DMS114 treated with DMSO at 0.1 percent for 48 hours (cell line): ENCODE measurements around the gene OBSCN.
"Not testable (repeated sequence)": the region's sequence is repeated elsewhere in the genome, so short reads cannot be mapped to it uniquely, and the experiment has no call there.

Experiments
- DNase-seq: peaks from one replicate; lab custom pipeline; 2025; ENCODE audit not compliant: unreplicated experiment; lab: John Stamatoyannopoulos, UW

The OBSCN gene

DNA sequence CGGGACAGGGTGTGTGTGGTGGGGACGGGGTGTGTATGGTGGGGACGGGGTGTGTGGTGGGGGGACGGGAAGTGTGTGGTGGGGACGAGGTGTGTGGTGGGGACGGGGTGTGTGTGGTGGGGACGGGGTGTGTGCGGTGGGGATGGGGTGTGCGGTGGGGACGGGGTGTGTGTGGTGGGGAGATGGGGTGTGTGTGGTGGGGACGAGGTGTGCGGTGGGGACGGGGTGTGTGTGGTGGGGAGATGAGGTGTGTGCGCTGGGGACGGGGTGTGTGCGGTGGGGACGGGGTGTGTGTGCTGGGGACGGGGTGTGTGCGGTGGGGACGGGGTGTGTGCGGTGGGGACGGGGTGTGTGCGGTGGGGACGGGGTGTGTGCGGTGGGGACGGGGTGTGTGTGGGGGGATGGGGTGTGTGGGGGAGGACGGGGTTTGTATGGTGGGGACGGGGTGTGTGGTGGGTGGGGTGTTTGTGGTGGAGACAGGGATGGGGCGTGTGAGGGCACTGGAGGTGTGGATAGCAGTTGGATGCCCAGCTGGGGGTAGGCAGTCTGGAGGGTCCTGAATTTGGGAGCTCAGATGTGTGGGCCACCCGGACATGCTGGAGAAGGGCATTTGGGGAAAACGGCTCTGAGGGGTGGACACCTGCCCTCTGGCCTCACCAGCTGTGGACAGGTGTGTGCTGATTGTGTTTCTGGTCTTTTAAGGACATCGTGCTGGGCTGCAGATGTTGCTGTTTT, 25.4 kb upstream of the OBSCN start:
- no peak for DNase-seq

DNA sequence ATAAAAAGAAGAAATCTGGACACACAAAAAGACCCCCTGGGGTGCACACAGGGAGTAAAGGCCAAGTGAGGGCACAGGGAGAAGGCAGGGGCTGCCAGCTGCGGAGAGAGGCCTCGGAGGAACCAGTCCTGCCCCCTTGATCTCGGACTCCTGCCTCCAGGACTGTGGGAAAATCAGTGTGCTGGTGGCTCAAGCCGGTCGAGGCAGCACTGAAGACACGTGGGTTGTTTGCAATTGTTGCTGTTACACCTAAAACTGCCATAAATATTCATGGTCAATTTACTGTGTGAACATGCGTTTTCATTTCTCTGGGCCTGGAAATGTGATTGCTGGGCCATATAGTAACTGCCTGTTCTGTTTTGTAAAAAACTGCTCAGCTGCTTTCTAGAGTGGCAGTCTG, 23.7 kb upstream of the OBSCN start:
- no peak for DNase-seq

DNA sequence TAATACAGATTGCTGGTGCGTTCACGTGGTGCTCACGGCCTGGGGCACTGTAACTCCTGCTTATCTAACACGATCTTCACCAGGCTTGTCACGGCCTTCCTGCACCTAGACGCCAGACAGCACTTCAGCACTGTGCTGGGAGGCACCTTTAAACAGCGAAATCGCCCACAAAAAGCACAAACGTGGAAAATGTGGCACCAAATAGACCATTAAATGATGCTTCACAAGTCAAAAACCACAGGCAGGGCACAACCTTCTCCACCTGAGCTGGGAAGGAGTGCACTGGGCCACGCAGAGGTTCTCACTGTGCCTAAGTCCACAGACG, 22.2 kb upstream of the OBSCN start:
- no peak for DNase-seq

DNA sequence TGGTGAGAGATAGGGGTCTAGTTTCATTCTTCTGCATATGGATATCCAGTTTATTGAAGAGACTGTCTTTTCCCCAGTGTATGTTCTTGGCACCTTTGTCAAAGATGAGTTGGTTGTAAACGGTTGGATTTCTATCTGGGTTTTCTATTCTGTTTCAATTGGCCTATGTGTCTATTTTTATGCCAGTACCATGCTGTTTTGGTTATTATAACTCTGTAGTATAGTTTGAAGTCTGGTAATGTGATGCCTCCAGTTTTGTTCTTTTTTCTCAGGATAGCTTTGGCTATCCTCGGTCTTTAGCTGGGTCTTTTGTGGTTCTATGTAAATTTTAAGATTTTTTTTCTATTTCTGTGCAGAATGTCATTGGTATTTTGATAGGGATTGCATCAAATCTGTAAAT, 19.6 kb upstream of the OBSCN start:
- not testable (repeated sequence) for DNase-seq

DNA sequence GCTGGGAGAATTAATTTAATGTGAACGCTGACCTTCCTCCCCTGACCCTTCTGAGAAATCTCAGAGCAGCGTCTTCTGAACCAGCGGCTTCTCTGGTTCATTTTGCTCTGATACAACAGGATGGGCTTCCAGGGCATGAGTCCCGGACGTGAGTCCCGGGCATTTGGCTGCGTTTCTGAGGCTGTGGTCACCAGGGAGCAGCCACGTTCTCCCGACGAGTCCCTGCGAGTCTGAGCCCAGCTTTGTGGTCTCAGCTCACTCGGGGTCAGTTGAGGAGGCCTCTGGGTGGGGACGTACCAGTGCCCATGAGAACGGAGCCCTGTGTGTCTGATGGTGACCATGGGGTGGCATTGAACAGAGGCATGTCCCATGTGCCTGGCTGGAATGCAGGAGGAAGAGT, 17.7 kb upstream of the OBSCN start:
- DNase-seq = no peak

DNA sequence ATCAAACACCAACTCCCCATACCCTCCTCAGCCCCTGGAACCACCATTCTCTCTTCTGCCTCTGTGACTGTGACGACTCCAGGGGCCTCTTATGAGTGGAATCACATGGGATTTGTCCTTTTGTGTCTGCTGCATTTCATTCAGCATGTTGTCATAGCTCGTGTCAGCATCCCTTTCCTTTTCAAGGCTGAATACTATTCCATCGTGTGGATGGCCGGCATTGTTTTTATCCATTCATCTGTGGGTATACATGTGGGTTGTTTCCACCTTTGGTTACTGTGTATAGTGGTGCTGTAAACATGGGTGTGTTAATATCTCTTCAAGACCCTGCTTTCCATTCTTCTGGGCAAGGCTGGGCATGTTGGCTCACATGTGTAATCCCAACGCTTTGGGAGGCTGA, 17.1 kb upstream of the OBSCN start:
- no peak for DNase-seq

DNA sequence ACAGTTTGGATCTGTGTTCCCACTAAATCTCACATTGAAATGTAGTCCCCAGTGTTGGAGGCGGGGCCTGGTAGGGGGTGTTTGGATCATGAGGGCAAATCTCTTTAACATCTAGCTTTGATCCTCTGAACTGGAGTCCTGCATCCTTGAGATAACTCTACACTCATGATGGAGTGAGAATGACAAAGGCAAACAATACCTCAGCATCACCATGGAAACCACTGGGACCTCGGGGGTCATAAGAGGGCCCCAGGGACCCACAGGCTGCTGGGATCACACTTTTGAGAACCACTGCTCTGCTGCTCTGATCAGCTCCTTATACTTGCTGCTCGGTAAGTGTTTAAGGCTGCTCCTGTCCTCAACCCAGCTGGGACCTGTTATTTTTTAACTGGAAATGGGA, 13.4 kb upstream of the OBSCN start:
- no peak for DNase-seq

DNA sequence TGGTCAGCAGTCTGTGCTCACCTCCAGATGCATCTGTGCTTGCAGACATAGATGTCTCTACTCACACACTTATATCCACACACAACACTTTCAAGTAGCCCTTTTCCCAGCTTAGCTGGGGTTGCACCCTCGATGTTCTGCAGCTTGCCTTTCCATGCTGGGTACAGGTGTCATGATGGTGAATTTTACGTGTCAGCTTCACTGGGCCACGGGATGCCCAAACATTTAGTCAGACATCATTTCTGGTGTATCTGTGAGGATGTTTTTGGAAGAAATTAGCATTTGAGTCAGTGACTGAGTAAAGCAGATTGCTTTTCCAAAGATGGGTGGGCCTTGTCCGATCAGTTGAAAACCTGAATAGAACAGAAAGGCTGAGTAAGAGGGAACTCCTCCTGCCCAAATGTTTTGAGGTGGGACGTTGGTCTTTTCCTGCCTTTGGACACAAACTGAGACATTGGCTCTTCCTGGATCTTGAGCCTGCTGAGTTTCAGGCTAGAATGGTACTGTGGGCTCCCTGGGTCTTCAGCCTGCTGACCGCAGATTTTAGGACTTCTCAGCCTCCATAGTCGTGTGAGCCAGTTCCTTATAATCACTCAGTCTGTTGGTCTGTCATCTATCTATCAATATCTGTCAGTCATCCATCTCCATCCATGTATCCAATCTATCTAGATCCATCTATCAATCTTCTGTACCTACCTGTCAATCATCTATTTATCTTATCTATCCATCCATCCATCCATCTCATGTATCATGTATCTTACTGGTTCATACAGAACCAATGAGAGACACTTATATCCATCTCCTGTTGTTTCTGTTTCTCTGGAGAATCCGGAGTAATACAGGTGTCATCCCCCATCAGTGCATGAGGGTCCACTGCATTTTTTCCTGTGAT, 12.7 kb upstream of the OBSCN start:
- DNase-seq = no peak

DNA sequence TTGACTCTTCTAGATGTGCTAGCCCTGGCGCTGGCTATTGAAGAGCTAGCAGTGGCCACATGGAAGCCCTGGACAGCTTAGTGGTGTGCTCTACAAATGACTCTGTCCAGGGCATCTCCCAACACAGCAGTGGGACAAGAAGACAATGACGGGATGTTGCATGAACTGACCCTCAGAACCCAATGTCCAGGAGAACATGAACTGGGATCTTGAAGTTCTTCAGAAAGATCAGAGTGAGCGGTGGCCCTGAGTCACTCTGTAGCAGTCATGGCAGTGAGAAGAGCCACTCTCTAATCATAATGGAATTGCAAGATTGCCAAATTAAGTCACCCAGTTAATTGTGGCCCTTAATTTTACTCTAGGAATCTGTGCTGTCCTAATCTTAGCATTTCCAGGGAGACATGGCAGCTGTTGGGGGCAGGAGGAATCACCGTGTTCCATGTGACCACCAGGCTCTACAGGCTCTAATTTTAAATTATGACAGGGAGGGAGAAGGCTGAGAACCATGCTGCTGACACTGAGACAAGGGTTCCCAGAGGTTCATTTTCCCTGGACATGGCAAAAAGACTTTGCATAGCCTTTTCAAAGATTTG, 10.2 kb upstream of the OBSCN start:
- DNase-seq = no peak

DNA sequence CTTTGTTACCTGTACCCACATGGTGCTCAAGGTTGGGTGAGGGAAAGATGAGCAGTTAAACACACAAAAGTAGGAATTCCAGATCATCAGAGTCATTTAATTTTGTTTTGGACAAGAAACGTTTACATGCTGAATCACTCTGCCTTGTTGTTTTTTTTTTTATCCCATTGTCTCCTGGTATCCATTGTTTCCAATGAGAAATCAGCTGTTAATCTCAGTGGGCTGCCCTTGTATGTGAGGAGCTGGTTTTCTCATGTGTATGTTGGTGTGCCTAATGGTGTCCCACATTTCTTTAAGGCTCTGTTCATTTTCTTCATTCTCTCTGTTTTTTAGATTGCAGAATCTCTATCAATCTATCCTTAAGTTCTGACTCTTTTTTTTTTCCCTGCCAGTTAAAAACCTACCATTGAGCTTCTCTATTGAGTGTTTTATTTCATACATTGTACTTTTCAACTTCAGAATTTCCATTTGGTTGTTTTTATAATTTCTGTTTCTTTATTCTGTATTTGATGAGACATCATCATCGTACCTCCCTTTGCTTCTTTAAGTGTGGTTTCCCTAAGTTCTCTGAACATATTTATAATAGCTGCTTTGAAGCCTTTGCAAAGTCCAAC, 8.8 kb upstream of the OBSCN start:
- no peak for DNase-seq

DNA sequence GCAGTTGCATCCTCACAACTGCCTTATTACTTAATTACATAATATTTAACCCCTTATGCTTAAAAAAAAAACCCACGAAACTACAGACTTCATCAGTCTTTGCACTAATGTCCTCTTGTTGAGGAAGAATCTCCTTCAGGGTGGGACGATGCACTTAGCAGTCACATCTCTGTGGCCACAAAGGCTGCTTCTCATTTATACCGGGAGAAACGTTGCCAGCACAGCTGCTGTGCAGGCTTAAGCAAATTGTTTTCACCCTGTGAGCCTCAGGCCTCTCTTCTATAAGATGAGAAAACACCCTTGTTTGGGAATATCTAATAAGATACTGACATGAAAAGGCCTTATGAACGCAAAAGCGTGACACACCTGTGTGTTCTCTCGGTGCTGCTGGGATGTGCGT, 2.9 kb upstream of the OBSCN start:
- no peak for DNase-seq

DNA sequence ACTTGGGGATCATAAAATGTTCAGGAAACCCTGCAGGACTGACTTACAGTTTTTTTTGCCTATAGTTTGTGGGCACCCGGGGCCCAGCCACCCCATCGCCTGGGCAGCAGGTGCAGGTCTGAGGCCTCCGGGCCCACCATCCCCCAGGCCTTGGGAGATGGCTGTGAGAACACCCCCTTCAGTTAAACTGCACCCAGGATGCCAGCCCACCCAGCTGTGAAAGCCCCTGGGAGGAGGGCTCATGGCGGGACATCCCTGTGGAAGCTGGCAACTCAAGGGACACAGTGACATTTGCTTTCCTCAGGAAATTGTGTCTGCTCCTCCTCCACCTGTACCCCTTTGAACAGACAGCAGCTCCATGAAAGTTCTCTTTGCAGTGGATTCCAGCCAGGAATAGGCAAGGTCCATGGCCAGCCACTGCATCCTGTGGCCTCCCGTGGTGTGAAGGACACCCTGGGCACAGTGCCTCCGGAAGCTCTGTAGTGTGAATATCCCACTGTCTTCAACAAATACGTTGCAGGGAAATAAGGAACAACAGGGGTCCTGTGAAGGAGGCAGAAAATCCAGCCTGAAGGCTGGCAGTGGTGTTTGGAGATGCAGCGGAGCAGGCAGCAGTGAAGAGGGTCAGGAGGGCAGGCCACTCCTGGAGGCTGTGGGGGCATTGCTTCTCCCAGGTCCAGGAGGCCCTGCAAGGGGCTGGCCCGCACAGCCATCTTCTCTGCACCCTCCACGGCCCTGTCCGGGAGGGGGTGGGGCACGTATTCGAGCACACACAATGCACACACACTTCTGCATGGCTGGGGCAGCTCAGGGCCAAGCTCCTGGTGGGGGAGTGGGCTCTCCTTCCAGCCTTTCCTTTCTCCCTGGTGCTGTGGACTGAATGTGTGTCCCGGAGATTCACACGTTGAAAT, 2.1 kb upstream of the OBSCN start:
- no peak for DNase-seq

DNA sequence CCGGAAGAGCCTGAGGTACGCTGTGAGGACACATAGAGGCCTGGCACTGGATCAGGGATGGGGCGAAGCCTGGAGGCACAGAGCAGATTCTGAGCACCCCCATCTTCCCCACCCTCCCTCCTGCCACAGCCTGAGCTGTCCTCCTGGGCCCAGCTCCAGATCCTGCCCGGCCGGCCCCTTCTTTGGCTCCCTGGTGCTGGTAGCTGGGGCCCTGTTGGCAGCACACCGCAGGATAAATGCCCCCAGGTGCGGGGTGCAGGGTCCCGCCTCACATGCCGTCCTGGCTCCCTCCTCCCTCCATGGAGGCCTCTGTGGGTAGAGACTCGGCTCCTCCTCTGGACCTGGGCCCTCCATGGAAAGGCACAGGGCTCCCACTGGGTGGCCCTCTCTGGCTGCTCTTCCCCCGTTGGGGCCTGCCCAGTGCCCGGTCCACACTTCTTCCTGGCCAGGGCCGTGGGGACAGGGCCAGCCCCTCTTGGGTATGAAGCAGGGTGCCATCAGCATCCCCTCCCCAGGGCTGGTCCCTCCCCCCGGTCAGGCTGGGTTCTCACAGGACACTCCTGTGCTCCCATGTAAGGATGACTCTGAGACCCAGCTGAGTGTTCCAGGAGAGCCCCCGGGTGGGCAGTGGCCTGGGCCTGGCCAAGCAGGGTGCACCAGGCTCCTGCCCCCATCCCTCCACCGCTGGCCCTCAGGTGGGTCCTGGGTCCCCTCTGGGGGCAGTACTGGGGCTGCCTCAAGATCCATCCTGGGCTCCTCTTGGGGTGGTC, 1.1 kb upstream of the OBSCN start:
- no peak for DNase-seq

DNA sequence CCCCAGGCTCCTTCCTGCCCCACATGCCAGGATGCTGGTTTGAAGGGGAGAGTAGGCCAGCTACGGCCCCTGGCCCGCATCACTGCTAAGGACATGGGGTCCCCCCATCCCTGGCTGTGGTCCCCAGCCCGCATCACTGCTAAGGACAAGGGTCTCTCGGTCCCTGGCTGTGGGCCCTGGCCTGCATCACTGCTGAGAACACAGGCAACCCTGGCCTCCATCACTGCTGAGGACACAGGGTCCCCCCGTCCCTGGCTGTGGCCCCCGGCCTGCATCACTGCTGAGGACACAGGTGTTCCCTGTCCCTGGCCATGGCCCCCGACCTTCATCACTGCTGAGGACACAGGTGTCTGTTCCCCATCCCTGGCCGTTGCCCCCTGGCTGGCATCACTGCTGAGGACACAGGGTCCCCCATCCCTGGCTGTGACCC, 448 bp upstream of the OBSCN start:
- DNase-seq = no peak

DNA sequence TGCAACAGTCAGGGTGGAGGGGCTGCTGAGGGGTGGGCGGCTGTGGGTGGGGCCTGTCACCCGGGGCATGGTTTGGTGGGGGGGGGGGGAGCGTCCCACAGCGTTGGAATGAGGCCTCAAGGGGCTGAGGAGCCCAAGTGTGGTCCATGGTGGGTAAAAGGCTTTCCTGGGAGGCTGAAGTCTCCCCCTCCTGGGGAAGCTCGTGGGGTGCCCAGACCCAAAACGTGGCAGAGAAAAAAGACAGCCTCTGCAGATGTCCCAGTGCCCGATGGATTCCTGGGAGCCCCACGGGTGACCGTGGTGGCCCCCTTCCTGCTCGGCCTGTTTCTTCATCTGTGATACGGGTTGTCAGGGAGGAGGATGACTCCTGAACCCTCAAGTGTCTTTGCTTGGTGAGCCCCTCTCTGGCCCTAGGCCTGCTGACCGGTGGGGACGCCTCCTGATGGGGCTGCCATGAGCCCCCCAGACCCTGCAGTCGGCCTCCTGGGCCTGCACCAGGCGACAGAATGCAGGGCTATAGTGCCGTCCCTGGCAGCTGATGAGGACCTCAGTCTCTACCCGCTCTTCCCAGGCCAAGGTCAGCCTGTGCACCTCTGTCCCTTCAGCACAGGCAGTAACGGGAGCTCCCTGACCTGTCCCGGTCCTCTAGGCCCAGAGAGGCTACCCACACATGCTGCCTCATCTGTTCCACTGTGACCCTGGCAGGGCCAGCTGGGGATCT, 1.1 kb downstream of the OBSCN start:
- no peak for DNase-seq

DNA sequence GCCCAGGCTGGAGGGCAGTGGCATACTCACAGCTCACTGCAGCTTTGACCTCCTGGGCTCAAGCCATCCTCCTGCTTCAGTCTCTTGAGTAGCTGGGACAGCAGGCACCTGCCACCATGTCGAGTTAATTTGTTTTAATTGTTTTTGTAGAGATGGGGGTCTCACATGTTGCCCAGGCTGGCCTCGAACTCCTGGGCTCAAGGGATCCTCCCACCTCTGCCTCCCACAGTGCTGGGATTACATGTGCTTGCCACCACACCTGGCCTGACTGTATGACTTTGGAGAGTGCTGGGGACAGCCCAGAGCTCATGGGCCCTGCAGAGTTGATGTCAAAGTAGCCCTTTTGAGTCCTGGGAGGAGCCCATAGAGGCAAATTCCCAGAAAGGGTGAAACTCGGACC, 1.8 kb downstream of the OBSCN start:
- no peak for DNase-seq

DNA sequence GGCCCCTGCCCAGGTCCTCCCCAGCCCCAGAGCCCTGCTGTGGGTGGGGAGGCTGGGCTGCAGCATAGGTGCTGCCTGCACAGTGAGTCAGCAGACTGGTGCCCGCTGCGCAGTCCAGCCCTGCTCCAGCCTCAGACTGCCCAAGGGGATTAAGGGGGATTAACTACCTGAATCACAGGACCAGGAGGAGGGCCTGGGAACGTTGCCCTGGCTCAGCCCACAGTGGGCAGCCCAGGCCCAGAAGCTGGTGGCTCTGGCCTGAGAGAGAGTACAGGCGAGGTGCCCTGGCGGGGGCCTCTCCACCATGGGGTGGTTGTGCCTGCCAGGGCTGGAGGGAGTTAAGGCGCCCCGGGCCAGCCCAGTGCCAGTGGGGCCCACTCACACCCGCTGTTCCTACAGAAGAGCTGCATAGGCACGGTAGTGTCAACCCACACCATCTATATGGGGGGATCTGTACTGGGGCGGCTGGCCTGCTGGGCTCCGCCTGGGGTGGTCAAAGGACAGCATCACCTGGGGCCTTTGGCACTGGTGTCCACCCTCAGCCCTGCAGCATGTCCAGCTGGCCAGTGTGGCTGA, 2.3 kb downstream of the OBSCN start:
- DNase-seq = no peak

DNA sequence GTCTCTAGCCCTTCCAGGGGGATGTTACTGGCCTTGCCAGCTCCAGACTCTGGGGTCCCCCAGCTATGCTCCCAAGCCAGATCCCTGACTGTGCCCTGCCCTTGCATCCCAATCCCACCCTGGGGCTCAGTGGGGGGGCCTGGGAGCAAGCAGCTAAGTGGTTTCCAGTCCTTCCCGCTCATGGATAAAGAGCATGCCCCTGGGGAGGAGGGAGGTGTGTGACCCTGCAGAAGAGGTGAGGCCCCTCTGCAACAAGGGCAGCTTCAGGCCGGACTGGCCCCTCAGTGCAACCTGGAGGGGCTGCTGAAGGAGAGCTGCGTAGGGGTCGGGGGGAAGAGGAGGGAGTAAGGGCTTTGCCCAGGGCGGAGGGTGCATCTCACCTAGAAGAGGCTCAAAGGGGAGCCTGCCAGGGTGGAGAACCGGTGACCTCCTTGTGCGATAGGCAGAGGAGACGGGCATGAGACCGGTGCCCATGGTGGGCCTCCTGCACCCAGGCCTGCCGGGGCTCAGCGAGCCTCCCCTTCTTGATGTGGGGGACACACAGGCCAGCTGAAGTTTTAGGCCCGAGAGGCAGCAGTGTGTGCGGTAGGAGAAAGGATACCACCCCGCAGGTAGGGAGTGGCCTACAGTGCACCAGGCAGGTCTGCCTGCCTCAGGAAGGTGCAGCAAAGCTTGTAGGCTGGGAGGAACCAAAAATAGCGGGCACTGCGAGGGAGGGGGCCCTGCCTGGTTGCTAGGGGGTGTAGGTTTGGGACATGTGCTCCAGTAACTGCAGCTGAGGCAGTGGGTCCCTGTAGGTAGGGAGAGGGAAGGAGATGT, 3.1 kb downstream of the OBSCN start:
- DNase-seq = no peak
